ENCODE results near the gene RAPGEF2. TPM values are rescaled to one million over a fixed set of nuclear protein-coding genes. Genes with fewer than 3 reads are reported as not detected.
"Not testable (repeated sequence)": the region's sequence is repeated elsewhere in the genome, so short reads cannot be mapped to it uniquely, and the experiment has no call there.

RAPGEF2 gene
- polyA plus RNA-seq, 1 donor: 59.8 TPM

- no peak for DNase-seq
These were observed 272.1 kb downstream of the RAPGEF2 start for GRCh38 chr4:159374749-159375530.

- no peak for DNase-seq
These were observed 273.4 kb downstream of the RAPGEF2 start for GRCh38 chr4:159376289-159376688.

GRCh38 chr4:159378056-159378616, 275.3 kb downstream of the RAPGEF2 start:
- DNase-seq: no peak

- DNase-seq: not testable (repeated sequence)
These were observed 276.2 kb downstream of the RAPGEF2 start for GRCh38 chr4:159379064-159379463.

- no peak for DNase-seq
These were observed 277.0 kb downstream of the RAPGEF2 start for GRCh38 chr4:159379836-159380235.

- DNase-seq: no peak
These were observed 280.1 kb downstream of the RAPGEF2 start for GRCh38 chr4:159382856-159383561.

GRCh38 chr4:159383562-159383931, 280.7 kb downstream of the RAPGEF2 start:
- no peak for DNase-seq

- DNase-seq: no peak
These were observed 281.1 kb downstream of the RAPGEF2 start for GRCh38 chr4:159384017-159384416.

GRCh38 chr4:159384632-159385031, 281.8 kb downstream of the RAPGEF2 start:
- no peak for DNase-seq

- no peak for DNase-seq
These were observed 283.7 kb downstream of the RAPGEF2 start for GRCh38 chr4:159386620-159387019.

GRCh38 chr4:159389756-159390155, 286.9 kb downstream of the RAPGEF2 start:
- no peak for DNase-seq

GRCh38 chr4:159390648-159391047, 287.8 kb downstream of the RAPGEF2 start:
- DNase-seq: no peak

GRCh38 chr4:159395693-159396092, 292.8 kb downstream of the RAPGEF2 start:
- no peak for DNase-seq

GRCh38 chr4:159396151-159396550, 293.3 kb downstream of the RAPGEF2 start:
- no peak for DNase-seq

GRCh38 chr4:159398236-159398638, 295.4 kb downstream of the RAPGEF2 start:
- DNase-seq: no peak

GRCh38 chr4:159400558-159401225, 297.8 kb downstream of the RAPGEF2 start:
- DNase-seq: no peak

GRCh38 chr4:159401226-159401712, 298.4 kb downstream of the RAPGEF2 start:
- DNase-seq: no peak

GRCh38 chr4:159401791-159402380, 299.0 kb downstream of the RAPGEF2 start:
- no peak for DNase-seq

Data from left kidney (tissue), 2 donors.